H1 (cell line): ENCODE results near the gene C9orf50. TPM values are rescaled to one million over a fixed set of nuclear protein-coding genes. Genes with fewer than 3 reads are reported as not detected.

ENCODE experiments used
- CTCF ChIA-PET: fragments of 300-600 bp; sonication (Branson Sonifier 250); formaldehyde crosslinking; loops from one replicate; lab custom pipeline; 2021; ENCODE audit not compliant: partially characterized antibody; lab: Charles Lee
- POLR2A ChIA-PET: fragments of 300-600 bp; sonication (Branson Sonifier 250); formaldehyde crosslinking; loops from one replicate; lab custom pipeline; 2021; ENCODE audit warnings: inconsistent platforms; ENCODE audit not compliant: partially characterized antibody; lab: Charles Lee
- DNase-seq, 2 experiments: peaks; one replicate each; pipeline versions ENCODE4 v3.0.0 to v3.0.0-alpha.2; 2010 to 2022; ENCODE audit warnings: low spot score in 2 of 2, low read depth in 1 of 2, mixed read lengths in 1 of 2
- FAIRE-seq: peaks from 2 replicates; lab custom pipeline; 2011; peaks lifted over from hg19 to GRCh38; lab: Jason Lieb, UNC
- H2AFZ ChIP-seq: 2 replicates; pipeline ENCODE4 v1.8.1; 2012; ENCODE audit warnings: low read length, inconsistent platforms
- H2AK5ac ChIP-seq: 2 replicates; pipeline ENCODE4 v1.6.1; 2013; ENCODE audit warnings: low read depth, low read length
- H2BK120ac ChIP-seq: replicated peaks from 2 replicates; pipeline ENCODE3; 2013; ENCODE audit warnings: low read depth, low read length, inconsistent platforms
- H2BK12ac ChIP-seq: 2 replicates; pipeline ENCODE4 v1.6.1; 2013; ENCODE audit warnings: low read depth, low read length
- H2BK15ac ChIP-seq: 2 replicates; pipeline ENCODE4 v1.6.1; 2013; ENCODE audit warnings: low read length
- H2BK20ac ChIP-seq: 2 replicates; pipeline ENCODE4 v1.6.1; 2013; ENCODE audit warnings: low read length
- H2BK5ac ChIP-seq: 2 replicates; pipeline ENCODE4 v1.6.1; 2013; ENCODE audit warnings: low read depth, low read length
- H3K14ac ChIP-seq: 2 replicates; pipeline ENCODE4 v1.6.1; 2013; ENCODE audit warnings: inconsistent platforms; ENCODE audit not compliant: insufficient read length
- H3K18ac ChIP-seq: 2 replicates; pipeline ENCODE4 v1.6.1; 2013; ENCODE audit warnings: low read length; ENCODE audit errors: extremely low read depth
- H3K23ac ChIP-seq: 2 replicates; pipeline ENCODE4 v1.6.1; 2013; ENCODE audit warnings: inconsistent platforms; ENCODE audit not compliant: insufficient read length
- H3K23me2 ChIP-seq: 2 replicates; pipeline ENCODE4 v1.6.1; 2013; ENCODE audit warnings: low read depth, low read length
- H3K27ac ChIP-seq: 2 replicates; pipeline ENCODE4 v1.6.1; 2011; ENCODE audit warnings: low read depth, low read length, inconsistent platforms
- H3K27me3 ChIP-seq, 4 experiments: replicated peaks in 1 of 4; 1 replicate in 1 of 4; 2 replicates in 3 of 4; pipeline versions ENCODE4 v1.6.1 to v1.8.1; 2011 to 2013; ENCODE audit warnings: low read length in 3 of 4, mild to moderate bottlenecking in 3 of 4, inconsistent platforms in 2 of 4, mixed read lengths in 2 of 4, moderate library complexity in 1 of 4; ENCODE audit not compliant: control insufficient read depth in 3 of 4, insufficient read depth in 3 of 4; ENCODE audit errors: extremely low read depth in 1 of 4
- H3K36me3 ChIP-seq, 4 experiments: 2 replicates each; pipeline versions ENCODE4 v1.6.1 to v1.8.1; 2011 to 2013; ENCODE audit warnings: mild to moderate bottlenecking in 4 of 4, low read length in 3 of 4, moderate library complexity in 2 of 4, control low read depth in 1 of 4, inconsistent platforms in 1 of 4; ENCODE audit not compliant: insufficient read depth in 4 of 4, control insufficient read depth in 2 of 4
- H3K4ac ChIP-seq: replicated peaks from 2 replicates; pipeline ENCODE3; 2013; ENCODE audit warnings: low read length, low read depth, mixed read lengths, inconsistent platforms; ENCODE audit not compliant: insufficient read length
- H3K4me1 ChIP-seq, 4 experiments: replicated peaks in 1 of 4; 1 replicate in 1 of 4; 2 replicates in 3 of 4; pipeline versions ENCODE4 v1.6.1 to v1.8.1; 2011 to 2013; ENCODE audit warnings: low read length in 3 of 4, inconsistent platforms in 2 of 4, mixed read lengths in 1 of 4; ENCODE audit not compliant: insufficient read depth in 4 of 4, control insufficient read depth in 3 of 4
- H3K4me2 ChIP-seq, 2 experiments: 2 replicates each; pipeline versions ENCODE4 v1.6.1 to v1.8.1; 2011 to 2013; ENCODE audit warnings: low read depth in 2 of 2, low read length in 2 of 2, control low read depth in 1 of 2, inconsistent platforms in 1 of 2, mild to moderate bottlenecking in 1 of 2; ENCODE audit not compliant: insufficient read depth in 1 of 2
- H3K4me3 ChIP-seq, 4 experiments: fragments of 200-600, 300-600 bp in 1 of 4; sonication (generic), shearing (Covaris generic), sonication (Bioruptor Twin) in 1 of 4; 2 replicates each; pipeline versions ENCODE4 v1.5.1 to v1.8.1; 2011 to 2016; ENCODE audit warnings: low read length in 4 of 4, low read depth in 3 of 4, control low read depth in 2 of 4, inconsistent platforms in 2 of 4, mild to moderate bottlenecking in 2 of 4, mixed read lengths in 1 of 4, moderate library complexity in 1 of 4; ENCODE audit not compliant: insufficient read depth in 2 of 4; ENCODE audit errors: extremely low read depth in 1 of 4
- H3K56ac ChIP-seq: replicated peaks from 2 replicates; pipeline ENCODE3; 2013; ENCODE audit warnings: low read depth, mild to moderate bottlenecking, mixed read lengths, low read length, inconsistent platforms; ENCODE audit not compliant: insufficient read length
- H3K79me1 ChIP-seq: 2 replicates; pipeline ENCODE4 v1.6.1; 2013; ENCODE audit warnings: low read depth, low read length, control low read depth
- H3K79me2 ChIP-seq, 2 experiments: 2 replicates each; pipeline versions ENCODE4 v1.6.1 to v1.8.1; 2012 to 2013; ENCODE audit warnings: low read length in 2 of 2, mild to moderate bottlenecking in 2 of 2, inconsistent platforms in 1 of 2; ENCODE audit not compliant: insufficient read depth in 2 of 2, control insufficient read depth in 1 of 2
- H3K9ac ChIP-seq, 4 experiments: replicated peaks in 1 of 4; 1 replicate in 1 of 4; 2 replicates in 3 of 4; pipeline versions ENCODE4 v1.6.1 to v1.8.1; 2011 to 2013; ENCODE audit warnings: low read depth in 3 of 4, low read length in 3 of 4, control low read depth in 2 of 4, mild to moderate bottlenecking in 2 of 4, moderate library complexity in 2 of 4, inconsistent platforms in 1 of 4; ENCODE audit errors: extremely low read depth in 1 of 4
- H3K9me3 ChIP-seq, 2 experiments: 2 replicates each; pipeline versions ENCODE4 v1.6.1 to v1.8.1; 2012 to 2013; ENCODE audit warnings: mild to moderate bottlenecking in 2 of 2, moderate library complexity in 2 of 2, control low read depth in 1 of 2, inconsistent platforms in 1 of 2, low read depth in 1 of 2, low read length in 1 of 2, mixed read lengths in 1 of 2; ENCODE audit not compliant: insufficient read depth in 2 of 2
- H4K20me1 ChIP-seq, 2 experiments: replicated peaks in 1 of 2; 2 replicates each; pipeline versions ENCODE3 to v1.8.1; 2011 to 2013; ENCODE audit warnings: inconsistent platforms in 2 of 2, low read length in 2 of 2, mild to moderate bottlenecking in 1 of 2; ENCODE audit not compliant: insufficient read depth in 2 of 2, control insufficient read depth in 1 of 2
- H4K5ac ChIP-seq: 2 replicates; pipeline ENCODE4 v1.6.1; 2013; ENCODE audit warnings: low read length, low read depth, mixed read lengths, inconsistent platforms; ENCODE audit not compliant: insufficient read length
- H4K8ac ChIP-seq: 2 replicates; pipeline ENCODE4 v1.8.0; 2013; ENCODE audit warnings: mild to moderate bottlenecking, moderate library complexity, low read length, inconsistent platforms; ENCODE audit not compliant: insufficient read depth; ENCODE audit errors: extremely low read depth
- H4K91ac ChIP-seq: replicated peaks from 2 replicates; pipeline ENCODE3; 2013; ENCODE audit warnings: low read length, mixed read lengths, inconsistent platforms; ENCODE audit not compliant: insufficient read length
- ATF2 ChIP-seq: IDR thresholded peaks from 2 replicates; pipeline ENCODE4 v1.6.1; 2012; ENCODE audit warnings: low read length, inconsistent platforms
- BACH1 ChIP-seq: IDR thresholded peaks from 2 replicates; pipeline ENCODE4 v1.6.1; 2012; ENCODE audit warnings: low read length, improper control_type of control experiment
- GABPA ChIP-seq: IDR thresholded peaks from 2 replicates; pipeline ENCODE4 v1.6.1; 2011; ENCODE audit warnings: mild to moderate bottlenecking, low read length, moderate library complexity, borderline replicate concordance; ENCODE audit not compliant: insufficient read depth
- GTF2F1 ChIP-seq: IDR thresholded peaks from 2 replicates; pipeline ENCODE4 v1.6.1; 2012; ENCODE audit warnings: low read depth, low read length, improper control_type of control experiment, borderline replicate concordance
- SUZ12 ChIP-seq: fragments of 200-600 bp; sonication (generic); IDR thresholded peaks from 2 replicates; pipeline ENCODE4 v1.6.1; 2012; ENCODE audit warnings: mild to moderate bottlenecking, inconsistent platforms, low read length, moderate library complexity, mixed read lengths
- TAF1 ChIP-seq: IDR thresholded peaks from 2 replicates; pipeline ENCODE4 v1.6.1; 2011; ENCODE audit warnings: mild to moderate bottlenecking, low read depth, low read length
- TAF7 ChIP-seq: optimal IDR thresholded peaks from 2 replicates; pipeline ENCODE3; 2011; ENCODE audit warnings: low read depth, mild to moderate bottlenecking, inconsistent platforms, low read length, moderate library complexity, borderline replicate concordance
- WGBS, 2 experiments: shearing (Covaris generic) in 1 of 2; methylation state at CpG; one replicate each; pipeline versions ENCODE4 v1.1.6 to v1.1.7; 2013 to 2015; ENCODE audit warnings: low lambda C conversion rate in 2 of 2, mixed read lengths in 2 of 2, inconsistent platforms in 1 of 2, low coverage in 1 of 2, missing lambda C conversion rate in 1 of 2; ENCODE audit not compliant: insufficient replicate concordance in 2 of 2, insufficient coverage in 1 of 2, insufficient read length in 1 of 2; ENCODE audit errors: extremely low coverage in 1 of 2, missing lambda C conversion rate in 1 of 2; 5-methylcytosine and 5-hydroxymethylcytosine counted together
- polyA plus RNA-seq, 7 experiments: library from polyadenylated mRNA; depleted of rRNA in 3 of 7; stranded (reverse) in 5 of 7; unstranded in 2 of 7; fragments of >200 nt in 5 of 7; fragments of 200-250 nt in 2 of 7; gene quantifications; 1 replicate in 5 of 7; 2 replicates in 1 of 7; 4 replicates in 1 of 7; pipeline versions ENCODE4 v1.2.1 to v1.2.3, GENCODE V29; 2011 to 2013; ENCODE audit warnings: missing spikeins in 2 of 7, mixed read lengths in 2 of 7
- total RNA-seq: library from RNA; stranded (reverse); fragmentation: NEBNext Ultra II Directional; extraction: Animal tissue kit (Norgen Biotek cat#: 25700); gene quantifications from 2 replicates; pipeline ENCODE4 v1.2.1, GENCODE V29; 2021

The C9orf50 gene
- total and polyA plus RNA-seq, 2 of the 8 experiments (the other 6 are each of a cell fraction or from before 2014, with no cell fraction given) = not detected

- Histone ChIP-seq H3K79me1 (no peaks in the 10 kb centered on the region), H3K14ac (no peak overlapping the region), H4K5ac (peak overlapping the region; percentile 46), H3K36me3 (no peaks in the 10 kb centered on the region), H3K56ac (peak overlapping the region; percentile 42), H3K27ac (no peak overlapping the region), H3K4ac (peak overlapping the region; percentile 61), H2BK12ac (peak overlapping the region; percentile 75; the same call in 1 of the 2 replicates), H3K9ac (no peak overlapping the region; a peak in 2 of 7 replicates), H3K4me2 (peak overlapping the region; percentile 81 to 98), H2AK5ac (no peak overlapping the region), H4K91ac (peak overlapping the region; percentile 92), H3K27me3 (peaks cover 0 to 29% (median 18%) of the 10 kb centered on the region in 4 experiments; a peak in 6 of 7 replicates), H3K4me1 (peaks cover 0 to 26% (median 16%) of the 10 kb centered on the region in 4 experiments; a peak in 6 of 7 replicates), H3K23me2 (peaks cover 11% of the 10 kb centered on the region; the same call in 1 of the 2 replicates), H3K79me2 (no peaks in the 10 kb centered on the region), H2BK120ac (no peak overlapping the region), H3K9me3 (no peaks in the 10 kb centered on the region), H3K4me3 (peak overlapping the region; percentile 55 to 70 (median 60)), H4K8ac (peak overlapping the region; percentile 83; the same call in 1 of the 2 replicates), H4K20me1 (no peaks in the 10 kb centered on the region), H2BK5ac (peak overlapping the region; percentile 96; the same call in 1 of the 2 replicates), H2BK20ac (peak overlapping the region; percentile 72; the same call in 1 of the 2 replicates), H2AFZ (peak overlapping the region; percentile 48; the same call in 1 of the 2 replicates), H2BK15ac (peak overlapping the region; percentile 81; the same call in 1 of the 2 replicates), H3K18ac (peak overlapping the region; percentile 100), H3K23ac (no peak overlapping the region)
- 4% methylated on average over 19 of the region's 33 CpGs; no CpG with 5 or more reads in 1 of the 2 experiments for WGBS, 2 experiments
- CTCF ChIA-PET = interaction anchor here (0.7 to 3.6 kb wide), 21 partner anchors 9 to 465 kb away, joined by 3 to 12 read pairs (median 4); no protein-coding TSS in a partner anchor
- POLR2A ChIA-PET = interaction anchor here (0.5 to 2.5 kb wide), 17 partner anchors 9 to 545 kb away, joined by 3 to 8 read pairs (median 5); partner anchors contain the start of gene IER5L
- FAIRE-seq (no peak), DNase-seq (peak in 1 of 2 experiments; percentile 85)
- TF ChIP-seq TAF7 = no peak
- TF ChIP-seq TAF1 = no peak
- no peak for TF ChIP-seq BACH1
- TF ChIP-seq ATF2 = no peak
- TF ChIP-seq SUZ12 = no peak
- no peak for TF ChIP-seq GABPA
- TF ChIP-seq GTF2F1 = no peak
Observed at GRCh38 chr9:129596541-129597331, 24.2 kb downstream of the C9orf50 start.
